PFSK-1 (cell line): ENCODE data around the gene PRSS38.

ENCODE experiments used
- FOXP2 ChIP-seq: optimal IDR thresholded peaks from 2 replicates; pipeline ENCODE3; 2011; ENCODE audit warnings: borderline replicate concordance, control low read depth, inconsistent platforms; ENCODE audit not compliant: insufficient read depth; ENCODE audit errors: extremely low read length, extremely low read depth
- POLR2AphosphoS5 ChIP-seq: IDR thresholded peaks from 2 replicates; pipeline ENCODE4 v1.6.1; 2012; ENCODE audit warnings: low read depth, mild to moderate bottlenecking, control low read depth, low read length, moderate library complexity
- SIN3A ChIP-seq: IDR thresholded peaks from 2 replicates; pipeline ENCODE4 v1.6.1; 2012; ENCODE audit warnings: mild to moderate bottlenecking, low read length, moderate library complexity, borderline replicate concordance; ENCODE audit not compliant: insufficient read depth
- TAF1 ChIP-seq: IDR thresholded peaks from 2 replicates; pipeline ENCODE4 v1.6.1; 2012; ENCODE audit warnings: low read length, control low read depth, borderline replicate concordance; ENCODE audit not compliant: insufficient read depth
- TF ChIP-seq, protein P1 (sequence below), 2 experiments: IDR thresholded peaks; 2 replicates each; pipeline versions ENCODE4 v1.6.1 to v1.8.0; 2011 to 2012; ENCODE audit warnings: low read depth in 2 of 2, low read length in 2 of 2, control low read depth in 1 of 2, inconsistent platforms in 1 of 2, mild to moderate bottlenecking in 1 of 2, moderate library complexity in 1 of 2; ENCODE audit not compliant: insufficient read depth in 1 of 2

Gene PRSS38

DNA sequence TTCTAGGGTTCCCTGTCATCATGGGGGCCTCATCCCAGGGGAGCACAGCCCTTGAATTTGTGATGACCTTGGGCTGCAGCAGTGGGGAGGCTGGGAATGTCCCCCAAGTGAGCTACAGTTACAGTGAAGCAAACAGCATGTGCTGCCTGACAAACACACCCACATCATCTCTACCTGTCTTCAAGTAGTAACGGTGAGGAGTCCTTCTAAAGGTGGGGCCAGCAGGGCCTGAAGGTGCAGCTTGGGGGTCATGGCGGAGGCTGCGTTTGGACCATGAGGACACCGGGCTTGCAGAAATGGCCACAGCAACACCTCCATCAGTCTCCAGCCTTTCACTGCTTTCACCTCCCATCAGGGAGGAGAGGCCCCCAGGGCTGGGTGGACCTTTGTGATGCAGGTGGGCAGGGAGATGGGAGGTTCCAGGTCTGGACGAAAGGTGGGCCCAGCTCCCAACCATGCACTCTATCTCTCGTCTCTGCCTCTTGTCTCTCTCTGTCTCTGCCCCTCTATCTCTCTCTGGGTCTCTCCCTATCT, 76.5 kb downstream of the PRSS38 start:
- no peak for TF ChIP-seq POLR2AphosphoS5
- no peak for TF ChIP-seq TAF1
- TF ChIP-seq FOXP2 = no peak
- TF ChIP-seq, protein P1, sequence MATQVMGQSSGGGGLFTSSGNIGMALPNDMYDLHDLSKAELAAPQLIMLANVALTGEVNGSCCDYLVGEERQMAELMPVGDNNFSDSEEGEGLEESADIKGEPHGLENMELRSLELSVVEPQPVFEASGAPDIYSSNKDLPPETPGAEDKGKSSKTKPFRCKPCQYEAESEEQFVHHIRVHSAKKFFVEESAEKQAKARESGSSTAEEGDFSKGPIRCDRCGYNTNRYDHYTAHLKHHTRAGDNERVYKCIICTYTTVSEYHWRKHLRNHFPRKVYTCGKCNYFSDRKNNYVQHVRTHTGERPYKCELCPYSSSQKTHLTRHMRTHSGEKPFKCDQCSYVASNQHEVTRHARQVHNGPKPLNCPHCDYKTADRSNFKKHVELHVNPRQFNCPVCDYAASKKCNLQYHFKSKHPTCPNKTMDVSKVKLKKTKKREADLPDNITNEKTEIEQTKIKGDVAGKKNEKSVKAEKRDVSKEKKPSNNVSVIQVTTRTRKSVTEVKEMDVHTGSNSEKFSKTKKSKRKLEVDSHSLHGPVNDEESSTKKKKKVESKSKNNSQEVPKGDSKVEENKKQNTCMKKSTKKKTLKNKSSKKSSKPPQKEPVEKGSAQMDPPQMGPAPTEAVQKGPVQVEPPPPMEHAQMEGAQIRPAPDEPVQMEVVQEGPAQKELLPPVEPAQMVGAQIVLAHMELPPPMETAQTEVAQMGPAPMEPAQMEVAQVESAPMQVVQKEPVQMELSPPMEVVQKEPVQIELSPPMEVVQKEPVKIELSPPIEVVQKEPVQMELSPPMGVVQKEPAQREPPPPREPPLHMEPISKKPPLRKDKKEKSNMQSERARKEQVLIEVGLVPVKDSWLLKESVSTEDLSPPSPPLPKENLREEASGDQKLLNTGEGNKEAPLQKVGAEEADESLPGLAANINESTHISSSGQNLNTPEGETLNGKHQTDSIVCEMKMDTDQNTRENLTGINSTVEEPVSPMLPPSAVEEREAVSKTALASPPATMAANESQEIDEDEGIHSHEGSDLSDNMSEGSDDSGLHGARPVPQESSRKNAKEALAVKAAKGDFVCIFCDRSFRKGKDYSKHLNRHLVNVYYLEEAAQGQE (IDR thresholded peaks at IDR 0.05; ENCODE audit: insufficient read depth in 1 of 2, low read depth in 2 of 2, low read length in 2 of 2) = no peak

DNA sequence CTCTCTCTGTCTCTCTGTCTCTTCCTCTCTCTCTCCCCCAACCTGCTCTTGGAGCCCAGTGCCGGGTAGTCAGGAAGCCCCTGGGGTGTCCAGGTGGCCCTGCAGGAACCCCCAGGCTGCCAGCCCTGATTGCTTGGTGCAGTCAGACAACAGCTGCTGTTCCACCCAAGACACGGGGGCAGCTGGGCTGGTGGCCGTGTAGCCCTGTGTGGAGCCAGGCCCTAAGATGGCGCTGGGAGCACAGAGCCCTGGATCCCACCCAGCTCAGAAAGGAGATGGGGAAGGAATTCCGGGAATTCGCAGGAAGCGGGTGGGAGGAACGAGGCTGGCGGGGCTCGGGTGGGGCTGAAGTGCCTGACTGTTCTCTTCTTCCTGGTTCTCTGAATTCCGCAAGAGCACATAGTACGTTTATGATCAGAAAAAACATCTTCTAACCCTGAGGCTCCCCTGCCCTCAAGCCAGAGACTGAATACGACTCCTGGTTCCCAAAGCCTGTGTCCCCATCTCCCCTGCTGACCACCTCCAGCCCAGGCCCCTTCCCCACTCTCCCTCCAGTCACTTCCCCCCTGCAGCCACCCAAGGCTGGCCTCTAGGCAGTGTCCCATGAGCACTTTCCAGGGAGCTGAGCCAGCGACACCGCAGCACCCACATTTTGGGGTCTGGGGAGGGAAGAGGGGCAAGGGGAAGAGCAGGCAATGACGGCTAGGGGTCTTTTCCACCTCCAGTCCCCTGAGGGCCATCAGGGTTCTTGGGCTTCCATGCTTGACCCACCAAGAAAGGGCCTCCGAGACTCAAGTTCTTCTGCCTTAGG, 77.2 kb downstream of the PRSS38 start:
- TF ChIP-seq, protein P1 (IDR thresholded peaks at IDR 0.05; ENCODE audit: insufficient read depth in 1 of 2, low read depth in 2 of 2, low read length in 2 of 2) = no peak
- TF ChIP-seq SIN3A = no peak
- TF ChIP-seq POLR2AphosphoS5 = no peak
- TF ChIP-seq TAF1 = no peak
- no peak for TF ChIP-seq FOXP2

DNA sequence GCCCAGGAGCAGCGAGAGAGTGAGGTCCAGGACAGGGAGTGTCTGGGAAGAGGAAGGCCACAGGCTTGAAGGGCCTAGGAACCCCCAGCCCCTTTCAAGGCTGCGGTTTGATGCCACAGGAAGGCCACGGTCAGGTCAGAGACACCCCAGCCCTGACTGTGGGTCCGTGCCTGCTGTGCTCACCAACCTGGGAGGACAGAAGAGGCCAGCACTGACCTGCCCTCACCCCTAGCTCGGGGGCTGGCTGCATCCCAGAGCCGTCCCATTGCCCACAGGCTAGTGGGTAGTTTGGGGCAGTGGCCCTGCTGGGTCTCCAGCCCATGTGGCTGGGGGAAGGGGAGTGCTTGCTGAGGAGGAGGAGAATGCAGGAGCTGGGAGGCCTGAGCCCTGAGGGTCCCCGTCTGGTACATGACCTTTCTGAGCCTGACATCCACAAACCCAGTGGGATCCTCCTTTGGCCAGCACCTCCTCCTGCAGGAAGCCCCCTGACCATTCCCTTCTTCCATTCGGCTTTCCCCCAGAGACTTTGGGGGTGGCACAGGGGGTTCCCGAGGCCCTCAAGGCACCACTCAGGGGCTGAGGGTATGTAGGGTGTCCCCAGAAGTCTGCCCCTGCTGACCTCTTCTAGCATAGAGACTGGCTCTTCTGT, 77.9 kb downstream of the PRSS38 start:
- TF ChIP-seq TAF1 = no peak
- TF ChIP-seq FOXP2 = no peak
- TF ChIP-seq, protein P1 (IDR thresholded peaks at IDR 0.05; ENCODE audit: insufficient read depth in 1 of 2, low read depth in 2 of 2, low read length in 2 of 2) = no peak
- no peak for TF ChIP-seq POLR2AphosphoS5
- no peak for TF ChIP-seq SIN3A

DNA sequence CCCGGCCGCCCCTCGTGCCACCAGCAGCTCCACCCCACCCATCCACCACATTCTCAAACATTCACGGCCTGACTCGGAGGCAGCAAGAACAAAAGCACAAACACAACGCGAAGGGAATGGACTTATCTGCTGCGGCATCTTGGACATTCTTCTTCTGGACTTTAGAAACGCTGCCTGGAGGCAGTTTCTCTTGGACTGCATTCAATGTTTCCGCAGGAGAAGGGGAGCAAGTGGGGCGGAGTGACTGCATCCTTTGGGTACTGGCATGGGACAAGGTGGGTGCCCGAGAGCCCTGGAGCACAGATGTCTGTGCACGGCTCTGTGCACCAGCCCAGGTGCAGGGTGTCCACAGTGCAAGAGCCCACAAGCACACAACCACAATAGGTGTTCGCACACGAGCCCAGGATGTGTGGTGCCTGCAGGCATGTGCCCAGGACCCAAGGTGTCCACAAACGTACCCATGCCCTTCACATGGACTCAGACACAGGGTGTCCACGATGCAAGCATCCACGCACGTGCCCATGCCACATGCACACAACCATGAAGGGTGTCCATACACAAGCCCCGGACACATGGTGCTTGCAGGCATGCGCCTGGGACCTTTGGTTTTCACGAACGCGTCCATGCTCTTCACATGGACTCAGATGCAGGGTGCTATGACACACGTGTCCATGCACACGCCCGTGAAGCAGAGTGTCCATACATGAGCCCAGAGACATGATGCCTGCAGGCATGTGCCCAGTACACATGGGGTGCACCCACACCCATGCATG, 78.7 kb downstream of the PRSS38 start:
- no peak for TF ChIP-seq FOXP2
- no peak for TF ChIP-seq POLR2AphosphoS5
- TF ChIP-seq TAF1 = no peak
- TF ChIP-seq SIN3A = no peak
- TF ChIP-seq, protein P1 (IDR thresholded peaks at IDR 0.05; ENCODE audit: insufficient read depth in 1 of 2, low read depth in 2 of 2, low read length in 2 of 2) = no peak
